Stimulated activated CD8-positive, alpha-beta memory T cell treated with anti-CD3 and anti-CD28 coated beads, Interleukin-4, amount 100 ng/mL, for 24 hours (primary cell): ENCODE data around the gene TRIM25.

ENCODE experiments used
- DNase-seq: peaks from one replicate; pipeline ENCODE4 v3.0.0-alpha.2; 2020; ENCODE audit warnings: low read depth

TRIM25 gene

GRCh38 chr17:56926270-56926669 lies 12.4 kb upstream of the TRIM25 start:
- no peak for DNase-seq

GRCh38 chr17:56925088-56925487 lies 11.2 kb upstream of the TRIM25 start:
- DNase-seq = no peak

DNA sequence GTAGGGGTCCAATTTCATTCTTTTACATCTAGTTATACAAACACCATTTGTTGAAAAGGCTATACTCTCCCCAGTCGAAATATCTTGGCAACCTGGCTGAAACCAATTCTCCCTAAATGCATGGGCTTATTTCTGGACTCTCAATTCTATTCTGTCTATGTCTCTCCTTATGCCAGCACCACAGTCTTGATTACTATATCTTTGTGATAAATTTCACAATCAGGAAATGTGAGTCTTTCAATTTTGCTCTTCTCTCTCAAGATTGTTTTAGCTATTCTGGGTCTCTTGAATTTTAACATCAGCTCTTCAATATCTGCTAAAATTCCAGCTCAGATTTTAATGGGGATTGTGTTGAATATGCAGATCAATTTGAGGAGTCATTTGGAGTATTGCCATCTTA lies 5.9 kb upstream of the TRIM25 start:
- no peak for DNase-seq

GRCh38 chr17:56918916-56919315 lies 5.1 kb upstream of the TRIM25 start:
- DNase-seq = no peak

- DNase-seq = no peak
These were observed 3.9 kb upstream of the TRIM25 start for GRCh38 chr17:56917559-56918296.

DNA sequence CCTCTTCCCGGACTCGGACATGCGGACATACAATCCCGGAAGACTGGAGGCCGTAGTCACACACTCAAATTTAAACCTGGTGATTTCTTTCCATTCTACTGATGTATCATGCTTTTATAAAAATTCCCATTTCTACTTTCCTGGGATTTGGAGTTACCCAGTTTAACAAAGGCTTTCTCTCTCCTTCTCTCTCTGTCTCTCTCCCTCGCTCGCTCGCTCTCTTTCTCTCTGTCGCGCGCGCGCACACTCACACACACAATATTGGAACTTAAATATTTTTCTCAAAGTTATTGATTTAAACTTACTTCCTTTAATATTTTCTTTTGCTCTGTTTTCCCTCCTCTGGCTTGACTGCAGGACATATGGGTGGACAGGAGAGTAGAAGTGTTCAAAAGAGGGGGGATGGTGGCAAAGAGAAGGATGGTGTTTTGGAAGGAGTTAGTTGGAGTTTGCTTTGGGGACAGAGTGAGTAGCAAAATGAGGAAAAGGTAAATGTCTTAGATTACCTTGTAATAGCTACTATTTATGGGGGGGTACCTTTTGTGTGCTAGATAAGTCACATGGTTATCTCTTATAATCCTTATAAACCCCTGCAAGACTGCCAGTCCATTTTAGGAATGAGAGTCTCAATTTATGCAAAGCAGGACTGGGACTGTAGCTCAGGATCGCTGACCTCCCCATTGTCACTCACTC lies 878 bp upstream of the TRIM25 start:
- DNase-seq = no peak

DNA sequence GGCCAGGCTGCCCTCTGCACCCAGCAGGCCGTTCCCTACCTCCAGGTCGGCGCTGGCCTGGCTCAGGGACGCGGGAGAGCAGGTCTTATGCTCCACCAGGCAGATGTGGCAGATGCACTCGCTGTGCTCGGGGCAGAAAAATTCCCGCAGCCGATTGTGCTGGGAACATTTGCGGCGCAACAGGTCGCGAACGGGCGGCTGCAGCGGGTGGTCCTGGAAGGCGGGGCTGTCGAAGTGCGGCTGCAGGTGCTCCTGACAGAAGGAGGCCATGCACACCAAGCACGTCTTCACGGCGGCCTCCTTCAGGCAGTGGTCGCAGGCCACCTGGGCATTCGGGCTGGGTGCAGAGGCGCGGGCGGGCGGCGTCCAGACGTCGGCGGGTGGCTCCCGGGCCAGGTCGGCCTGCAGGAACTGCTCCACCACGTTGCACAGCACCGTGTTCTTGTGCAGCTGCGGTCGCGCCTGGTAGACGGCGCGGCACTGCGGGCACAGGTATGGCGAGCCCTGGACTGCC lies 439 bp downstream of the TRIM25 start:
- no peak for DNase-seq

DNA sequence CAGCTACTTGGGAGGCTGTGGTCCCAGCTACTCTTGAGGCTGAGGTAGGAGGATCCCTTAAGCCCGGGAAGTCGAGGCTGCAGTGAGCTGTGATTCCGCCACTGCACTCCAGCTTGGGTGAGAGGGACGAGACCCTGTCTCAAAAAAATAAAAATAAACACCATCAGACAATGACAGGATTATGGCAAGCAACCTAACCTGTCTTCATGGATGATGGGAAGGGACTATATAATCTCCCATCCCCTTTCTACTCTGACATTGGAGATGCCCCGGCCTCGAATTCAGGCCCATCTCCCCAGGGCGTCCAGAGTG lies 893 bp downstream of the TRIM25 start:
- no peak for DNase-seq

DNA sequence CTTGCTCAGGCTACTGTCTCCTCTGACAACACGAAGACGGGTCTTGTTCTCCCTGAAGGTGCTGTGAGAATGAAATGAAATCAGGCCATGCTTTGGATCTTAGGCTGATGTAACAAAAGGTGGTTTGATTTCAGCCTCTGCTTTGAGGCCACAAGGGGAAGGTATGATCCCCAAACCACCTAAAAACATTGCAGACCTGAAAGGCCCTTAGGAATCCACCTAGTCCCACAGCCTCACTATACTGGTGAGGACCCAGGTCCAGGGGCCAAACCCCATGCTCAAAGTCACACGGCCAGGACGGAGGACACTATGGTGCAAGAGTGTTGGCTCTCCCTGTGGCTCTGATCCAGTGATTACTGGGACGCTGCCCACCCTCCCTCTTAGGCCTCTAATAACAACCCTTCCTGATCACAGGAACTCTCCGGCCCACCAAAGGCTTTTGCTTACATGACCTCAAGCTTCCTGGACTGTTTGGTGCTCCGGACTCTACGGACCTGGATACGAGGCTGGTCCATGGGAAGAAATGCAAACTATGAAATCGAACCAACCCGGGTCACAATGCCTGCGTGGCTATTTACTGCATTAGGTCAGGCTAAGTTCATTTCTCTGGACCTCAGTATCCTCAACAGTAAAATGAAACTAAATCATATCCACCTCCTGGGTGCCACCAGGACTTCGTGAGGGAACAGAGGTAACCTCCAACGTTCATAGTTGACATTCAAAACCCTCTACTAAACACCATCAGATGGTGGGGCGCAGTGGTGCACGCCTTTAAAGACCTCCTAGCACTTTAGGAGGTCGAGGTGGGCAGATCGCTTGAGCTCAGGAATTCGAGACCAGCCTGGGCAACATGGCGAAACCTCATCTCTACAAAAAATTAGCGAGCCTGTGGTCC lies 1.5 kb downstream of the TRIM25 start:
- no peak for DNase-seq

DNA sequence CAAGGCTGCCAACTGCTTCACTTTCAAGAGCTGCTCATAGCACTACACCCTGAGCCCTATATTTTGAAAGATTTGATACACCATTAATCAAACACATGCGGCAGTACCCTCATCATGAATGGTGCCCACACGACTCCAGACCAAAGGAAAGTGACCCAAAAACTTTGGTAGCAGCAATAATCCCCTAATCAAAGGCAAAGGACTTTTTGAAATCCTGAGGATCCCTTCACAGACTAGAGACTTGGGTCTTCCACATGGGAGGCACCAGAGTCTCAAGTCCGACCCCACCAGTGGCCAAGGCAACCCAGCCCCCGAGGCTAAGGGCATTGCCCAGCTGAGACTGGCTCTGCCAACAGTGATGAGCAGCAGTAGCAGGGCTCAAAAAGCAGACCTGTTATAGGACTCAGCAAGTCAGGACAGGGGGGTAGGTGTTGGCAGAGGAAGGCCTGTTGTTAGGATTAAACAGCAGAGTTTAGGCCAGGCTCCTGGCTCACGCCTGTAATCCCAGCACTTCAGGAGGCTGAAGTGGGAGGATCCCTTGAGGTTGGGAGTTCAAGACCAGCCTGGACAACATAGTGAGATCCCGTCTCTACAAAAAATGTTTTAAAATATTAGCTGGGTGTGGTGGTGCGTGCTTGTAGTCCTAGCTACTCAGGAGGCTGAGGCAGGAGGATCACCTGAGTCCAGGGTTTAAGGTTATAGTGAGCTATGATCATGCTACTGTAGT lies 3.2 kb downstream of the TRIM25 start:
- no peak for DNase-seq

DNA sequence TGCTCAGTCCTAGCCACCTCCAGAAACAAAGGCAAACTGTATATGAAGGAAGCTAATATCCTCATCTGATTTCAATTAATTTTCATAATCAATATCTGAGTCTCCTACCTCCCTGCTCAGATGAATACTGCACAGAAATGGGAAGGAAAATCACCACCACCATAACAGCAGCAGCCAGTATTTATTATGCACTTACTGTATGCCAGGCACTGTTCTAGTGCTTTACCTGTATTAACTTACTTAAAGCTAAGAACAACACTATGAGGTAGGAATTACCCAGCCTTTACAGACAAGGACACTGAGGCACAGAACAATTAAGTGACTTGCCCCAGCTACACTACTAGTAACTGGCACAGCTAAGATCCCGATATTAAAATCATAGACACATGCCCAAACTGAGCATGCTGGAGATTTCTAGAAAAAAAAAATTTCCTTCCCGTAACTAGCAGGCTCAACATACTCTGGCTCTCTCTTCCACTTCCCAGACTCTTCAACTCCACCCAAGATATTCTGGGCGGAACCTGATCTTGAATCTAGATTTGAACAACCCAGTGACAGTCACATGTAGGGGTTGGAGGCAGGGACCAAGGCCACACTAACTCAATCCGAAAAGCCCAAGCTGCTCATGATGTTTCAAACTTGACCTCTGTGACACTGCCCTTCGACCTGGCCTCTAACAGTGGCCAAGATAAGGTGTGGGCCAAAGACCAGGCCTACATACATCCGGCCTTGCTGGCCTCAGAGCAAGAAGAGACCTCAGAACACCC lies 3.9 kb downstream of the TRIM25 start:
- no peak for DNase-seq

- no peak for DNase-seq
These were observed 5.8 kb downstream of the TRIM25 start for GRCh38 chr17:56908001-56908542.

DNA sequence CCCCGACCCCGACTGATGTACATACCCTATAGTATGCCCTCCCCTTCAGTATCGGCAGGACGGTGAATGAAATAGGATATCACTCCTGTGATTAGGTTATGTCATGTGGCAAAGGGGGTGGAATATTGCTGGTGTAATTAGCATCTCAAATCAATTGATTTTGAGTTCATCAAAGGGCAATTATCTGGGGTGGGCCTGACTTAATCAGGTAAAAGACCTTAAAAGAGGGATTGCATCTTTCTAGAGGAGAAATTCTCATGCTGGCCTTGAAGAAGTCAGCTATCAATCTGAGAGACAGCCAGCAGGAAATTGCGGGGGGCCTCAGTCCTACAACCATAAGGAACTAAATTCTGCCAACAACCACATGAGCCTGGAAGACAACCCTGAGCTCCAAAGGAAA lies 10.3 kb downstream of the TRIM25 start:
- no peak for DNase-seq

DNA sequence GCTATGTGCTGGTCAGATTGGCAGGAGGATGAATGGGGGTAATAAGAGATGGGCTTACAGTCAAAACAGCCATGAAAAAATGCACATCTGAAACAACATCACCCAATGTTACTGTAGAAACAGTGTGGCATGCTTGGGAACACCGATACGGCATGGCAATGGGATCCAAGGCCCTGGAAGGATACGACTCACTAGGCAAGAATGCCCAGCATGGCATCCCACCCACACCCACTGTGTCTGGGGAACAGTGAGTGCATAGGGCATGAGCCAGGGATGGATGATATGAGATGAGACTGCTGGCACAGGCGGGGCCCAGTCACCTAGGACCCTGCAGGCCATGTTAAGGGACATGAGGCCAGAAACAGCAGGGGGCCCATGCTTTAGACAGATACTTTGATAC lies 11.5 kb downstream of the TRIM25 start:
- no peak for DNase-seq

- no peak for DNase-seq
These were observed 14.4 kb downstream of the TRIM25 start for GRCh38 chr17:56899403-56899802.

DNA sequence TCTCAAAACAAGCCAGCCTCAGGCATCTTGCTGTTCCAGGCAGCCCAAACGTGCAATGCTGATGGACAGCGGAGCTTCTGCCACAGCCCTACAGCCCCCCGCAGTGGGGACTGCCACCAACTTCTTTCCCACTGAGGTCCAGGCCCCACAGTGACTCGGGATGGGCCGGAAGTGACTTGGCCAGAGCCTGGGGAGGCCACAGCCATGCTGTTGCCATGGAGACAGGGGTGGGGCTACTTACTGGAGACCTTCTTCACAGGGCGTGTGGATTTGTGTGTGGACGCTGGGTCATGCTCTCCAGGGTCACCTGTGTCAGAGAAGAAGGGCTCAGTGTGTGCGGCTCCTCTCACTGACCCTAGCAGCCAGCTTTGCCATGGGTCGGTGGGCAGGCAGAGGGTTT lies 15.0 kb downstream of the TRIM25 start:
- DNase-seq = no peak

DNA sequence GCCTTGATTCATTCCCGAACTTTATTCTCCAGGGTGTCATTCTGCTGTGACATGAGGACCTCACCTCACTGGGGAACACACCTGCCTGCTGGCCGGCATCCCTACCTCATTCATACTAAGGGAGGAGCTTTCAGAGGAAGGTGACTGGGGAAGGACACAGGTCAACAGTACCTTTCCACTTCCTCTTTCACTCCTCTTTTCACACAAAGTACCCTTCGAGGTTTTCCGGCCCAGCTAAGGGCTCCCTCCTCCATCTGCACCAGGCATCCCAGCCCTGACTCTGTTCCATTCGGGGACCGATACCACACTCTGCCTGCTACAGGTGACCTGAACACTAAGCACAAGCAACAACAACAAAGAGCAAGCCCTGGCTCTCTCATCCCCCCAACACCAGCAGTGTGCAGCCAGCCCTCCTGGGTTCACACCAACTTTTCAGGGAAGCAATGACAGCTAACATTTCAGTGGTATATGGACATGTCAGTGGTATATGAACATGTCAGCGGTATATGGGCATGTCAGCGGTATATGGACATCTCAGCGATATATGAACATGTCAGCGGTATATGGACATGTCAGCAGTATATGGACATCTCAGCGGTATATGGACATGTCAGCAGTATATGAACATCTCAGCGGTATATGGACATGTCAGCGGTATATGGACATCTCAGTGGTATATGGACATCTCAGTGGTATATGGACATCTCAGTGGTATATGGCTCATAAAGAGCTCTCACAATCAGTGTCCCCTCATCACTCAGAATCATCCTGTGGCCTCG lies 16.0 kb downstream of the TRIM25 start:
- no peak for DNase-seq

GRCh38 chr17:56896968-56897359 lies 16.9 kb downstream of the TRIM25 start:
- DNase-seq = no peak

DNA sequence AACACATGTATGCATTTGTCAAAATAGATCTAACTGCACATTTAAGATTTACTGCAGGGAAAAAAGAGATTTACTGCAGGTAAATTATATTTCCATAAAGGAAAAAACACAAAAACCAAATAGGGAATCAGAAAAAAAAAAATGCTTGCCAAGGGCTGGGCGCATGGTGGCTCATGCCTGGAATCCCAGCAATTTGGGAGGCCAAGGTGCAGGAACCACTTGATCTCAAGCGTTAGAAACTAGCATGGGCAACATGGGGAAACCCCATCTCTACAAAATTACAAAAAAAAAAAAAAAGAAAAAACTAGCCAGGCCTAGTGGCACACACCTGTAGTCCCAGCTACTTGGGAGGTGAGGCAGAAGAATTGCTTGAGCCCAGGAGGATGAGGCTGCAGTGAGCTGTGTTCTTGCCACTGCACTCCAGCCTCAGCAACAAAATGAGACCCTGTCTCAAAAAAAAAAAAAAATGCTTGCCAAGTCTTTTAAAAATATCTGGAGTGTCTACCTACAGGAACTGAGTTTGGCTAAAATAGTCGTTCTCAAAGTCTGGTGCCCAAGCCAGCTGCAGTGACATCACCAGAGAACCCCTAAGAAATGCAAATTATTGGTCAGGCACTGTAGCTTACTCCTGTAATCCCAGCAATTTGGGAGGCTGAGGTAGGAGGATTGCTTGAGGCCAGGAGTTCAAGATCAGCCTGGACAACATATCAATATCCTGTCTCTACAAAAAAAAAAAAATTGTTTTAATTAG lies 17.5 kb downstream of the TRIM25 start:
- no peak for DNase-seq
